HuH-7.5 (cell line): ENCODE data around the gene FOSL1.

Source experiments
- DNase-seq: peaks from one replicate; pipeline ENCODE4 v3.0.0; 2011; ENCODE audit warnings: low spot score

The FOSL1 gene

GRCh38 chr11:65919573-65920371 is 19.6 kb upstream of the FOSL1 start:
- no peak for DNase-seq

- peak; percentile 90 for DNase-seq
These were observed 19.0 kb upstream of the FOSL1 start, which contains the start of gene DRAP1 for GRCh38 chr11:65919141-65919572. Gene DRAP1 (plus strand): TSS chr11:65919426. CDS start chr11:65919502, 76 bp downstream.

- DNase-seq, result no peak
These were observed 18.3 kb upstream of the FOSL1 start, which contains the start of gene C11orf68 for GRCh38 chr11:65918211-65919140. Gene C11orf68 (minus strand): TSS chr11:65919062. CDS start chr11:65919031, 31 bp downstream.

- no peak for DNase-seq
These were observed 17.4 kb upstream of the FOSL1 start for GRCh38 chr11:65917434-65918210.

- no peak for DNase-seq
These were observed 16.9 kb upstream of the FOSL1 start for GRCh38 chr11:65917077-65917433.

- no peak for DNase-seq
These were observed 16.2 kb upstream of the FOSL1 start for GRCh38 chr11:65916391-65916790.

GRCh38 chr11:65915821-65916251 is 15.6 kb upstream of the FOSL1 start:
- no peak for DNase-seq

GRCh38 chr11:65915101-65915820 is 15.1 kb upstream of the FOSL1 start:
- DNase-seq, result no peak

- no peak for DNase-seq
These were observed 12.7 kb upstream of the FOSL1 start for GRCh38 chr11:65912845-65913244.

- peak; percentile 78 for DNase-seq
These were observed 11.7 kb upstream of the FOSL1 start for GRCh38 chr11:65911682-65912568.

GRCh38 chr11:65907878-65908277 is 7.7 kb upstream of the FOSL1 start:
- no peak for DNase-seq

GRCh38 chr11:65906602-65907001 is 6.4 kb upstream of the FOSL1 start:
- DNase-seq, result no peak

GRCh38 chr11:65903715-65904114 is 3.5 kb upstream of the FOSL1 start:
- no peak for DNase-seq

- DNase-seq, result no peak
These were observed 2.9 kb upstream of the FOSL1 start for GRCh38 chr11:65903068-65903481.

GRCh38 chr11:65900899-65901180 is 652 bp upstream of the FOSL1 start:
- DNase-seq, result no peak

- no peak for DNase-seq
These were observed 648 bp downstream of the FOSL1 start for GRCh38 chr11:65899356-65900124.

- no peak for DNase-seq
These were observed 1.4 kb downstream of the FOSL1 start for GRCh38 chr11:65898656-65899355.

- no peak for DNase-seq
These were observed 3.1 kb downstream of the FOSL1 start for GRCh38 chr11:65897020-65897471.
